C4-2B (cell line): ENCODE results near the gene TTLL5.

Experiments used
- ZFX ChIP-seq: fragments of 450-650 bp; IDR thresholded peaks from 2 replicates; pipeline ENCODE4 v1.6.1; 2017
- TF ChIP-seq, protein P1 (sequence below): fragments of 450-650 bp; conservative IDR thresholded peaks from 2 replicates; pipeline ENCODE4 v1.5.1; 2017; ENCODE audit warnings: mild to moderate bottlenecking

DNA sequence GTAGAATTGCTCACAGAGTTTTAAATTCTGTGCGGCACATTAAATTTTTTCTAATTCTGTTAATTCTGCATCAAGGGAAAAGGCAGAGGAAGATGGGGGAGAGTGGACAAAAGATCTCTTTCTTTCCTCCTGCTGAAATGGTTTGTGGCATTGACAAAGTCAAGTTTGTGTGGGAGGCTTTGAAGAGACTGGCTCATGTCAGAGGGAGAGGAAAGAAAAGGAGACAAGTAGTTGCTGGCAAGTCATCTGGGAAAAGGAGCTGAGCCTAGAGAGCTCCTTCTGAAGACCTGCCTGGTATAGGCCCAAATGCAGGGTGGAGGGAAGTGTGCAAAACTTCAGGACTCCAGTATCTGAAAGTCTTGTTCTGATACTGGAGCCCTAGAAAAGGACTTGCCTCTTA lies 36.3 kb downstream of the TTLL5 start:
- TF ChIP-seq, protein P1, sequence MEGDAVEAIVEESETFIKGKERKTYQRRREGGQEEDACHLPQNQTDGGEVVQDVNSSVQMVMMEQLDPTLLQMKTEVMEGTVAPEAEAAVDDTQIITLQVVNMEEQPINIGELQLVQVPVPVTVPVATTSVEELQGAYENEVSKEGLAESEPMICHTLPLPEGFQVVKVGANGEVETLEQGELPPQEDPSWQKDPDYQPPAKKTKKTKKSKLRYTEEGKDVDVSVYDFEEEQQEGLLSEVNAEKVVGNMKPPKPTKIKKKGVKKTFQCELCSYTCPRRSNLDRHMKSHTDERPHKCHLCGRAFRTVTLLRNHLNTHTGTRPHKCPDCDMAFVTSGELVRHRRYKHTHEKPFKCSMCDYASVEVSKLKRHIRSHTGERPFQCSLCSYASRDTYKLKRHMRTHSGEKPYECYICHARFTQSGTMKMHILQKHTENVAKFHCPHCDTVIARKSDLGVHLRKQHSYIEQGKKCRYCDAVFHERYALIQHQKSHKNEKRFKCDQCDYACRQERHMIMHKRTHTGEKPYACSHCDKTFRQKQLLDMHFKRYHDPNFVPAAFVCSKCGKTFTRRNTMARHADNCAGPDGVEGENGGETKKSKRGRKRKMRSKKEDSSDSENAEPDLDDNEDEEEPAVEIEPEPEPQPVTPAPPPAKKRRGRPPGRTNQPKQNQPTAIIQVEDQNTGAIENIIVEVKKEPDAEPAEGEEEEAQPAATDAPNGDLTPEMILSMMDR, result no peak
- no peak for TF ChIP-seq ZFX
